ENCODE data around the gene LAMA2.

DNA sequence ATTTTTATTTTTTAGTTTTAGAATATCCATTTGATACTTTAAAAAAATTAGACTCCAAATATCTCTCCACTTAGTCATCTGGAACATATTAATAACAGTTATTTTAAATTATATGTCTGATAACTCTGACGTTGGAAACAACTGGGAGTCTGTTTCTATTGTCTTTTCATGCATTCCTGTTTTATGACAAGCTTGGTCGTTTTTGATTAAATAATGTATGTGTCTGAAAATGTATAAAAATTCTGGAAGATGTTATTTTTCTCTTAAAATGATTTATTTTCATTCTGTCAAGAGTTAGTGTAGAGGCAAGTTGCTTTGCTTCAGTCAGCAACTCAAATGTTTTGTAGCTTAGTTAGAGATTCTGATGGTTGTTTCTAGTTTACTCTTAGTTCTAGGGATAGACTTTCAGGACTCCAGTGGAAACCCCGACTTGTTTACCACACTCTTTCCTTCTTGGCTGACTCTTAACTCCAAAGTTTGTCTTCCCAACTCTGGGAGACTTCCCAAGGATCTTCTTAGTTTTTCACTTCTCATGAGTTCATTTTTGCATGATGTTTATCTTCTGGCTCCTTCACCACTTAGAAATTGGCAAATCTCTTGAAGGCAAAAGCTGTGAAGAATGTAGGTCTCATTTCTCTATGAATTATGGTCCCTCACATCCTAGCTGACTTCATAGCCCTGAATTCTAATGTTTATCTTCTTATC lies 190.9 kb downstream of the LAMA2 start:
- TF ChIP-seq, protein P1, sequence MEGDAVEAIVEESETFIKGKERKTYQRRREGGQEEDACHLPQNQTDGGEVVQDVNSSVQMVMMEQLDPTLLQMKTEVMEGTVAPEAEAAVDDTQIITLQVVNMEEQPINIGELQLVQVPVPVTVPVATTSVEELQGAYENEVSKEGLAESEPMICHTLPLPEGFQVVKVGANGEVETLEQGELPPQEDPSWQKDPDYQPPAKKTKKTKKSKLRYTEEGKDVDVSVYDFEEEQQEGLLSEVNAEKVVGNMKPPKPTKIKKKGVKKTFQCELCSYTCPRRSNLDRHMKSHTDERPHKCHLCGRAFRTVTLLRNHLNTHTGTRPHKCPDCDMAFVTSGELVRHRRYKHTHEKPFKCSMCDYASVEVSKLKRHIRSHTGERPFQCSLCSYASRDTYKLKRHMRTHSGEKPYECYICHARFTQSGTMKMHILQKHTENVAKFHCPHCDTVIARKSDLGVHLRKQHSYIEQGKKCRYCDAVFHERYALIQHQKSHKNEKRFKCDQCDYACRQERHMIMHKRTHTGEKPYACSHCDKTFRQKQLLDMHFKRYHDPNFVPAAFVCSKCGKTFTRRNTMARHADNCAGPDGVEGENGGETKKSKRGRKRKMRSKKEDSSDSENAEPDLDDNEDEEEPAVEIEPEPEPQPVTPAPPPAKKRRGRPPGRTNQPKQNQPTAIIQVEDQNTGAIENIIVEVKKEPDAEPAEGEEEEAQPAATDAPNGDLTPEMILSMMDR (IDR thresholded peaks at IDR 0.05; ENCODE audit: low read length): no peak
- TF ChIP-seq EZH2phosphoT487 (IDR thresholded peaks at IDR 0.05; ENCODE audit: low read length) (no peak), EZH2 (optimal IDR thresholded peaks at IDR 0.05; ENCODE audit: low read depth, low read length) (no peak)
